Endothelial cell of umbilical vein (primary cell): ENCODE results near the gene PCDHGB2. TPM values are rescaled to one million over a fixed set of nuclear protein-coding genes. Genes with fewer than 3 reads are reported as not detected.
A peak's percentile ranks its signal among the peaks of the same experiment; 100 is the strongest.

Source experiments
- BruUV-seq: library from RNA; stranded (reverse); fragments of 400-500 nt; replicated peaks from 2 replicates; lab custom pipeline; 2021; lab: Mats Ljungman, UMichigan
- CTCF ChIA-PET: fragments of 300-600, 350-600 bp; sonication (Branson Sonifier 250); formaldehyde crosslinking; loops from one replicate; lab custom pipeline; 2021; ENCODE audit warnings: antibody characterized with exemption, inconsistent platforms; lab: Charles Lee
- POLR2A ChIA-PET: fragments of 300-600, 350-600 bp; sonication (Branson Sonifier 250); formaldehyde crosslinking; loops from one replicate; lab custom pipeline; 2021; ENCODE audit warnings: antibody characterized with exemption, inconsistent platforms; lab: Charles Lee
- DNase-seq: peaks from one replicate; pipeline ENCODE4 v3.0.0-alpha.2; 2011; ENCODE audit warnings: low read depth, low spot score
- FAIRE-seq: peaks from 2 replicates; lab custom pipeline; 2011; peaks lifted over from hg19 to GRCh38; lab: Jason Lieb, UNC
- H2AFZ ChIP-seq: 2 replicates; pipeline ENCODE4 v1.6.0; 2012; ENCODE audit warnings: low read depth, low read length, control low read depth, inconsistent platforms
- H3K27ac ChIP-seq: 2 replicates; pipeline ENCODE4 v1.5.1; 2011; ENCODE audit warnings: low read depth, mild to moderate bottlenecking, control low read depth, low read length, moderate library complexity; ENCODE audit not compliant: insufficient read depth
- H3K27me3 ChIP-seq, 2 experiments: 2 replicates each; pipeline versions ENCODE4 v1.6.0 to v1.6.1; 2011; ENCODE audit warnings: low read length in 2 of 2, mixed read lengths in 1 of 2; ENCODE audit not compliant: control insufficient read depth in 2 of 2, insufficient read depth in 2 of 2
- H3K36me3 ChIP-seq, 2 experiments: 2 replicates in 1 of 2; 3 replicates in 1 of 2; pipeline ENCODE4 v1.5.1; 2011; ENCODE audit warnings: low read length in 2 of 2, mild to moderate bottlenecking in 1 of 2, moderate library complexity in 1 of 2; ENCODE audit not compliant: control insufficient read depth in 2 of 2, insufficient read depth in 2 of 2; ENCODE audit errors: extremely low read depth in 1 of 2
- H3K4me1 ChIP-seq: 3 replicates; pipeline ENCODE4 v1.5.1; 2011; ENCODE audit warnings: mild to moderate bottlenecking, low read length; ENCODE audit not compliant: control insufficient read depth, insufficient read depth; ENCODE audit errors: extremely low read depth
- H3K4me2 ChIP-seq: 2 replicates; pipeline ENCODE4 v1.6.1; 2011; ENCODE audit warnings: low read length, control low read depth, mixed read lengths; ENCODE audit not compliant: insufficient read depth
- H3K4me3 ChIP-seq, 3 experiments: fragments of 200-600 bp in 1 of 3; sonication (generic), shearing (Covaris generic) in 1 of 3; replicated peaks in 1 of 3; 2 replicates each; pipeline ENCODE4 v1.5.1; 2011 to 2016; ENCODE audit warnings: control low read depth in 3 of 3, low read length in 3 of 3, mild to moderate bottlenecking in 2 of 3, inconsistent platforms in 1 of 3, low read depth in 1 of 3, moderate library complexity in 1 of 3; ENCODE audit not compliant: insufficient read depth in 1 of 3
- H3K79me2 ChIP-seq: 2 replicates; pipeline ENCODE4 v1.6.0; 2012; ENCODE audit warnings: low read length, inconsistent platforms; ENCODE audit not compliant: control insufficient read depth, insufficient read depth
- H3K9ac ChIP-seq: replicated peaks from 2 replicates; pipeline ENCODE3; 2011; ENCODE audit warnings: low read length, control low read depth; ENCODE audit not compliant: insufficient read depth; ENCODE audit errors: extremely low read depth
- H3K9me1 ChIP-seq: replicated peaks from 3 replicates; pipeline ENCODE4 v1.6.0; 2011; ENCODE audit warnings: mild to moderate bottlenecking, low read length; ENCODE audit not compliant: control insufficient read depth, insufficient read depth; ENCODE audit errors: extremely low read depth
- H3K9me3 ChIP-seq: replicated peaks from 2 replicates; pipeline ENCODE4 v1.5.1; 2012; ENCODE audit warnings: low read length, inconsistent platforms; ENCODE audit not compliant: control insufficient read depth, insufficient read depth
- H4K20me1 ChIP-seq: replicated peaks from 2 replicates; pipeline ENCODE3; 2011; ENCODE audit warnings: mild to moderate bottlenecking, low read length; ENCODE audit not compliant: control insufficient read depth, insufficient read depth; ENCODE audit errors: extremely low read depth
- CTCF ChIP-seq, 2 donors: IDR thresholded peaks; 1 replicate in 1 of 2; 2 replicates in 1 of 2; pipeline ENCODE4 v1.5.1; 2011; ENCODE audit warnings: low read length in 2 of 2, mild to moderate bottlenecking in 2 of 2, moderate library complexity in 2 of 2, control low read depth in 1 of 2, inconsistent platforms in 1 of 2, low read depth in 1 of 2; ENCODE audit not compliant: insufficient read depth in 1 of 2; ENCODE audit errors: extremely low read depth in 1 of 2
- MYC ChIP-seq: IDR thresholded peaks from one replicate; pipeline ENCODE4 v1.6.1; 2011; ENCODE audit warnings: mild to moderate bottlenecking, low read depth, low read length
- dilution Hi-C: fragments of 300-500 bp; cut with MboI; formaldehyde crosslinking; loops from one replicate; pipeline ENCODE4 v1.15.0; 2019; ENCODE audit warnings: low sequenced_read_pairs; ENCODE audit not compliant: extremely low pct_ligation_motif_present
- intact Hi-C: fragments of 100-400 bp; cut with micrococcal nuclease; formaldehyde crosslinking; loops from one replicate; pipeline ENCODE4 v1.10.0; 2022
- polyA plus RNA-seq, 4 experiments: library from polyadenylated mRNA; depleted of rRNA in 3 of 4; stranded (reverse) in 3 of 4; unstranded in 1 of 4; fragments of >200 nt; gene quantifications; 2 replicates each; pipeline versions ENCODE4 v1.2.1 to v1.2.3, GENCODE V29; 2011 to 2012; ENCODE audit warnings: missing spikeins in 1 of 4
- total RNA-seq: library from RNA; stranded (reverse); gene quantifications from 2 replicates; pipeline ENCODE4 v1.2.3, GENCODE V29; 2021

The PCDHGB2 gene
- total and polyA plus RNA-seq, 2 donors (not counting 3 experiments of a cell fraction or from before 2014, with no cell fraction given), result 1.1 to 2.9 TPM

GRCh38 chr5:141392429-141393198, 32.8 kb downstream of the PCDHGB2 start, which contains the start of gene PCDHGA8:
PCDHGA8 (plus strand) TSS chr5:141392633; CDS start chr5:141392814, 181 bp downstream.
- H3K4me3 ChIP-seq, result no peak within 1 kb of the TSS
- POLR2A ChIA-PET, result no interaction called here
- H3K9me3 ChIP-seq, result peaks cover 2% of the 10 kb centered on the region

More at GRCh38 chr5:141392429-141393198, 32.8 kb downstream of the PCDHGB2 start, which contains the start of gene PCDHGA8:
- dilution Hi-C loops, result no loop called here
- intact Hi-C loops, result no loop called here
- Histone ChIP-seq H3K36me3 (no peaks in the 10 kb centered on the region), H3K9me1 (no peaks in the 10 kb centered on the region), H4K20me1 (no peaks in the 10 kb centered on the region), H3K4me2 (no peak within 1 kb of the TSS), H3K9ac (no peak within 1 kb of the TSS), H3K27ac (no peak within 1 kb of the TSS), H3K4me1 (no peaks in the 10 kb centered on the region), H3K79me2 (no peaks in the 10 kb centered on the region), H3K27me3 (peaks cover 28 to 76% of the 10 kb centered on the region in 2 experiments), H2AFZ (no peak within 1 kb of the TSS)
- FAIRE-seq (peak; percentile 26), DNase-seq (no peak)
- TF ChIP-seq MYC, result no peak
- TF ChIP-seq CTCF (IDR thresholded peaks at IDR 0.05; ENCODE audit: extremely low read depth in 1 of 2, insufficient read depth in 1 of 2, low read depth in 1 of 2, low read length in 2 of 2), result peak in 1 of 2 donors; percentile 18
- CTCF ChIA-PET, result interaction anchor here (0.8 to 3.7 kb wide), 5 partner anchors 19 to 171 kb away, joined by 3 to 16 read pairs (median 4); partner anchors contain the start of genes PCDHGA10, PCDHGA3 and PCDHGA6
- no TSS peak for BruUV-seq
